SH-SY5Y (cell line): ENCODE measurements around the gene NRSN2.

Experiments
- GATA2 ChIP-seq: IDR thresholded peaks from 2 replicates; pipeline ENCODE4 v1.6.1; 2011; ENCODE audit warnings: mild to moderate bottlenecking, low read depth, low read length
- GATA3 ChIP-seq: IDR thresholded peaks from 2 replicates; pipeline ENCODE4 v1.6.1; 2011; ENCODE audit warnings: low read depth, mild to moderate bottlenecking, low read length, moderate library complexity

DNA sequence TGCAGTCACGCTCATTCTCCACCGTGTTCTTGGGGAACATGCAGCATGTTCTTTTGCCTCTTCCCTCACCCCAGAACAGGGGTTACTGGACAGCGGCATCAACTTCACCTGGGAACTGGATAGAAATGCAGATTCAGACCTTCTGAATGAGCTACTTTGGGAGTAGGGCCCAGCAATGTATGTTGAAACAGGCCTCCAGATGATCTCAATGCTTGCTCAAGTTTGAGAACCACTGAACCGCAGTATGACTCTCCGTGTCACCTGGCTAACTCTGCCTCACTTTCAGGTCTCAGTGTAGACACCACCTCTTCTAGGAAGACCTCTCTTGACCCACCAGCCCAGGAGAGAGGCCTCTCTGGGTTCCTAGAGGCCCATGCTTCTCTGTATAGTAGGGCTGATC, 38.5 kb downstream of the NRSN2 start:
- TF ChIP-seq GATA2 (no peak), GATA3 (no peak)
